H9 (cell line): ENCODE measurements around the gene ARHGAP5. TPM values are rescaled to one million over a fixed set of nuclear protein-coding genes. Genes with fewer than 3 reads are reported as not detected.

Source experiments
- DNase-seq: peaks from one replicate; pipeline ENCODE4 v3.0.0-alpha.2; 2017
- H2AFZ ChIP-seq: one replicate; pipeline ENCODE4 v1.6.1; 2013; ENCODE audit warnings: mild to moderate bottlenecking, low read length, control low read depth, moderate library complexity
- H2AK5ac ChIP-seq: 2 replicates; pipeline ENCODE4 v1.6.1; 2013; ENCODE audit warnings: low read length, control low read depth, mixed read lengths; ENCODE audit not compliant: insufficient read length
- H2BK120ac ChIP-seq: one replicate; pipeline ENCODE4 v1.6.1; 2013; ENCODE audit warnings: low read depth, mild to moderate bottlenecking, low read length, control low read depth, inconsistent platforms; ENCODE audit not compliant: poor library complexity, severe bottlenecking
- H2BK12ac ChIP-seq: 2 replicates; pipeline ENCODE4 v1.6.1; 2013; ENCODE audit warnings: low read length, control low read depth, mixed read lengths, low read depth; ENCODE audit not compliant: insufficient read length
- H2BK15ac ChIP-seq: 2 replicates; pipeline ENCODE4 v1.6.1; 2013; ENCODE audit warnings: low read depth, low read length, control low read depth
- H2BK20ac ChIP-seq: one replicate; pipeline ENCODE4 v1.6.1; 2013; ENCODE audit warnings: low read depth, mild to moderate bottlenecking, low read length, control low read depth, inconsistent platforms; ENCODE audit not compliant: poor library complexity, severe bottlenecking
- H2BK5ac ChIP-seq: 2 replicates; pipeline ENCODE4 v1.6.1; 2013; ENCODE audit warnings: low read length, control low read depth, mixed read lengths; ENCODE audit not compliant: insufficient read length
- H3K14ac ChIP-seq: 2 replicates; pipeline ENCODE4 v1.6.1; 2013; ENCODE audit warnings: low read length, control low read depth; ENCODE audit not compliant: insufficient read depth
- H3K18ac ChIP-seq: 2 replicates; pipeline ENCODE4 v1.6.1; 2013; ENCODE audit warnings: low read depth, mild to moderate bottlenecking, mixed read lengths, low read length, control low read depth; ENCODE audit not compliant: insufficient read length
- H3K23ac ChIP-seq: 2 replicates; pipeline ENCODE4 v1.6.1; 2013; ENCODE audit warnings: low read length, control low read depth, mixed read lengths, low read depth; ENCODE audit not compliant: insufficient read length
- H3K23me2 ChIP-seq: 2 replicates; pipeline ENCODE4 v1.6.1; 2013; ENCODE audit warnings: low read depth, mild to moderate bottlenecking, mixed read lengths, low read length, control low read depth; ENCODE audit not compliant: insufficient read length, poor library complexity, severe bottlenecking
- H3K27ac ChIP-seq: 2 replicates; pipeline ENCODE4 v1.5.1; 2013; ENCODE audit warnings: low read length, control low read depth, mixed read lengths, low read depth; ENCODE audit not compliant: insufficient read length
- H3K27me3 ChIP-seq: 2 replicates; pipeline ENCODE4 v1.6.1; 2013; ENCODE audit warnings: low read length, control low read depth, inconsistent platforms; ENCODE audit not compliant: insufficient read depth
- H3K4ac ChIP-seq: 2 replicates; pipeline ENCODE4 v1.6.1; 2013; ENCODE audit warnings: low read depth, mild to moderate bottlenecking, control low read depth, inconsistent platforms, low read length, moderate library complexity
- H3K4me1 ChIP-seq: 2 replicates; pipeline ENCODE4 v1.6.1; 2013; ENCODE audit warnings: low read length, control low read depth, inconsistent platforms; ENCODE audit not compliant: insufficient read depth
- H3K4me2 ChIP-seq: 2 replicates; pipeline ENCODE4 v1.6.1; 2013; ENCODE audit warnings: low read length, control low read depth, mixed read lengths; ENCODE audit not compliant: insufficient read length, insufficient read depth
- H3K56ac ChIP-seq: 2 replicates; pipeline ENCODE4 v1.6.1; 2013; ENCODE audit warnings: low read depth, mild to moderate bottlenecking, mixed read lengths, low read length, control low read depth; ENCODE audit not compliant: insufficient read length
- H3K79me1 ChIP-seq: 2 replicates; pipeline ENCODE4 v1.6.1; 2013; ENCODE audit warnings: low read depth, mild to moderate bottlenecking, moderate library complexity, low read length, control low read depth, inconsistent platforms; ENCODE audit not compliant: insufficient read depth, poor library complexity, severe bottlenecking
- H3K79me2 ChIP-seq: 2 replicates; pipeline ENCODE4 v1.6.1; 2013; ENCODE audit warnings: low read length, control low read depth, inconsistent platforms; ENCODE audit not compliant: insufficient read depth
- H3K9ac ChIP-seq: 2 replicates; pipeline ENCODE4 v1.6.1; 2013; ENCODE audit warnings: low read length, control low read depth, mixed read lengths; ENCODE audit not compliant: insufficient read length; ENCODE audit errors: extremely low read depth
- H3K9me3 ChIP-seq: one replicate; pipeline ENCODE4 v1.6.1; 2013; ENCODE audit warnings: low read depth, low read length, inconsistent platforms; ENCODE audit not compliant: control insufficient read depth
- H3T11ph ChIP-seq: one replicate; pipeline ENCODE4 v1.6.1; 2013; ENCODE audit warnings: mild to moderate bottlenecking, low read length, control low read depth, inconsistent platforms
- H4K20me1 ChIP-seq: one replicate; pipeline ENCODE4 v1.6.1; 2013; ENCODE audit not compliant: control insufficient read depth, insufficient read length, insufficient read depth
- H4K5ac ChIP-seq: 2 replicates; pipeline ENCODE4 v1.6.1; 2013; ENCODE audit warnings: low read depth, mild to moderate bottlenecking, mixed read lengths, low read length, control low read depth; ENCODE audit not compliant: insufficient read length
- H4K8ac ChIP-seq: replicated peaks from 2 replicates; pipeline ENCODE4 v1.6.1; 2013; ENCODE audit warnings: low read length, control low read depth, mixed read lengths, low read depth; ENCODE audit not compliant: insufficient read length
- H4K91ac ChIP-seq: 2 replicates; pipeline ENCODE4 v1.6.1; 2013; ENCODE audit warnings: low read depth, mild to moderate bottlenecking, moderate library complexity, mixed read lengths, low read length, control low read depth; ENCODE audit not compliant: insufficient read length
- H3K27ac Mint-ChIP-seq, 3 experiments: 2 replicates in 2 of 3; 3 replicates in 1 of 3; pipeline ENCODE4 v1.8.0; 2020 to 2021; ENCODE audit warnings: mixed read lengths in 3 of 3, mild to moderate bottlenecking in 1 of 3, moderate library complexity in 1 of 3
- H3K27me3 Mint-ChIP-seq: 2 replicates; pipeline ENCODE4 v1.8.0; 2021; ENCODE audit warnings: low read depth, mild to moderate bottlenecking, moderate library complexity, mixed read lengths
- H3K36me3 Mint-ChIP-seq, 3 experiments: 2 replicates in 2 of 3; 3 replicates in 1 of 3; pipeline ENCODE4 v1.8.0; 2020 to 2021; ENCODE audit warnings: low read depth in 3 of 3, mixed read lengths in 3 of 3; ENCODE audit not compliant: insufficient read depth in 1 of 3
- H3K4me1 Mint-ChIP-seq, 2 experiments: 2 replicates each; pipeline ENCODE4 v1.8.0; 2020; ENCODE audit warnings: mixed read lengths in 2 of 2
- H3K4me3 Mint-ChIP-seq, 2 experiments: 2 replicates in 1 of 2; 3 replicates in 1 of 2; pipeline ENCODE4 v1.8.0; 2020 to 2021; ENCODE audit warnings: mild to moderate bottlenecking in 2 of 2, mixed read lengths in 2 of 2, moderate library complexity in 1 of 2
- H3K9me3 Mint-ChIP-seq, 2 experiments: 2 replicates in 1 of 2; 3 replicates in 1 of 2; pipeline ENCODE4 v1.8.0; 2020; ENCODE audit warnings: mild to moderate bottlenecking in 2 of 2, mixed read lengths in 2 of 2, moderate library complexity in 1 of 2
- WGBS: extraction: QIAGEN DNeasy Blood & Tissue Kit; methylation state at CpG from one replicate; pipeline ENCODE4 v1.1.7; 2013; ENCODE audit warnings: missing lambda C conversion rate, low lambda C conversion rate, mixed read lengths; ENCODE audit not compliant: insufficient read length; ENCODE audit errors: extremely low coverage; 5-methylcytosine and 5-hydroxymethylcytosine counted together
- total RNA-seq: library from RNA; stranded (reverse); gene quantifications from 2 replicates; pipeline ENCODE4 v1.2.1, GENCODE V29; 2021
- TF ChIP-seq, protein P1 (sequence below): fragments of 200-600 bp; sonication (generic); conservative IDR thresholded peaks from 3 replicates; pipeline ENCODE4 v1.8.0; 2021; ENCODE audit warnings: antibody characterized with exemption, mild to moderate bottlenecking

ARHGAP5 gene
- total RNA-seq, 1 experiment from 2014 or later = 73.8 TPM

DNA sequence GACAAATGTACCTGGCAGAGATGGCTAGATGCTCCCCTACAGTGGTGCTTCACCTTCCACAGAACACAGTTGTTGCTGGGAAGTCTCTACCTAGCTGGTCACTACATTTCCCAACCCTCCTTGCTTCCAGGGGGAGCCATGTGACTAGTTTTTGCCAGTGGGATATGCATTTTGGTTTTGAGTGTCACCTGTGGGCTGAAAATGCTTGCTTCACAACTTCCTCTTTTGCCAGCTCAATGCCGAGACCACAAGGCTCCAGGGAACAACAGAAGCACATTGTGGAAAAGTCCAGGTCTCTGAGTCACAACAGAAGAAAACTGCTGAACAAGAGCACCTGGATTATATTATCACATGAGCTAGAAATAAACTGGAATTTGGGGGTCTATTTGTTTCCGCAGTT is 48.5 kb upstream of the ARHGAP5 start:
- no peaks in the 10 kb centered on the region for H3K27me3 Mint-ChIP-seq
- H4K91ac ChIP-seq = no peak overlapping the region
- H3K23me2 ChIP-seq = no peaks in the 10 kb centered on the region
- no peak overlapping the region for H3K9ac ChIP-seq
- no peaks in the 10 kb centered on the region for H4K20me1 ChIP-seq
- H2BK120ac ChIP-seq = no peak overlapping the region
- H3K27me3 ChIP-seq = no peaks in the 10 kb centered on the region
- H3K4me1 Mint-ChIP-seq = no peaks in the 10 kb centered on the region
- no peak overlapping the region for H3K4ac ChIP-seq
- no peak overlapping the region for H3K4me2 ChIP-seq
- no peaks in the 10 kb centered on the region for H3K36me3 Mint-ChIP-seq
- no peaks in the 10 kb centered on the region for H3K4me1 ChIP-seq
- H3T11ph ChIP-seq = no peak overlapping the region
- TF ChIP-seq, protein P1, sequence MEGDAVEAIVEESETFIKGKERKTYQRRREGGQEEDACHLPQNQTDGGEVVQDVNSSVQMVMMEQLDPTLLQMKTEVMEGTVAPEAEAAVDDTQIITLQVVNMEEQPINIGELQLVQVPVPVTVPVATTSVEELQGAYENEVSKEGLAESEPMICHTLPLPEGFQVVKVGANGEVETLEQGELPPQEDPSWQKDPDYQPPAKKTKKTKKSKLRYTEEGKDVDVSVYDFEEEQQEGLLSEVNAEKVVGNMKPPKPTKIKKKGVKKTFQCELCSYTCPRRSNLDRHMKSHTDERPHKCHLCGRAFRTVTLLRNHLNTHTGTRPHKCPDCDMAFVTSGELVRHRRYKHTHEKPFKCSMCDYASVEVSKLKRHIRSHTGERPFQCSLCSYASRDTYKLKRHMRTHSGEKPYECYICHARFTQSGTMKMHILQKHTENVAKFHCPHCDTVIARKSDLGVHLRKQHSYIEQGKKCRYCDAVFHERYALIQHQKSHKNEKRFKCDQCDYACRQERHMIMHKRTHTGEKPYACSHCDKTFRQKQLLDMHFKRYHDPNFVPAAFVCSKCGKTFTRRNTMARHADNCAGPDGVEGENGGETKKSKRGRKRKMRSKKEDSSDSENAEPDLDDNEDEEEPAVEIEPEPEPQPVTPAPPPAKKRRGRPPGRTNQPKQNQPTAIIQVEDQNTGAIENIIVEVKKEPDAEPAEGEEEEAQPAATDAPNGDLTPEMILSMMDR = no peak
- no peaks in the 10 kb centered on the region for H3K79me1 ChIP-seq
- no peak overlapping the region for H3K18ac ChIP-seq
- no peak for DNase-seq
- H3K79me2 ChIP-seq = no peaks in the 10 kb centered on the region; the same call in 1 of the 2 replicates
- no peak overlapping the region for H2BK12ac ChIP-seq
- no peak overlapping the region for H2AFZ ChIP-seq
- no peak overlapping the region for H3K56ac ChIP-seq
- H3K9me3 ChIP-seq = no peaks in the 10 kb centered on the region
- H3K14ac ChIP-seq = no peak overlapping the region
- H3K27ac ChIP-seq = no peak overlapping the region
- no peak overlapping the region for H3K4me3 Mint-ChIP-seq
- H4K5ac ChIP-seq = no peak overlapping the region
- H3K27ac Mint-ChIP-seq = no peak overlapping the region
- H2BK20ac ChIP-seq = no peak overlapping the region
- WGBS = no CpG with 5 or more reads among the region's 2 CpGs
- no peak overlapping the region for H2BK15ac ChIP-seq
- no peaks in the 10 kb centered on the region for H3K9me3 Mint-ChIP-seq
- no peak overlapping the region for H2BK5ac ChIP-seq
- H3K23ac ChIP-seq = no peak overlapping the region
- H2AK5ac ChIP-seq = no peak overlapping the region
- no peak overlapping the region for H4K8ac ChIP-seq
